B cell (primary cell): ENCODE data around the gene MTCL1. TPM values are rescaled to one million over a fixed set of nuclear protein-coding genes. Genes with fewer than 3 reads are reported as not detected.

Source experiments
- ATAC-seq: fragments of 200-7000 bp; cut with Tn5 transposase; one replicate; pipeline ENCODE4 v1.10.0; 2021; ENCODE audit warnings: low read depth, mild to moderate bottlenecking, moderate number of reproducible peaks, moderate library complexity
- CTCF ChIA-PET: fragments of 350-600 bp; sonication (Branson Sonifier 250); formaldehyde crosslinking; loops from one replicate; lab custom pipeline; 2021; ENCODE audit warnings: antibody characterized with exemption, inconsistent platforms; lab: Charles Lee
- POLR2A ChIA-PET: fragments of 350-600 bp; sonication (Branson Sonifier 250); formaldehyde crosslinking; loops from one replicate; lab custom pipeline; 2021; ENCODE audit warnings: antibody characterized with exemption; lab: Charles Lee
- DNase-seq: peaks from one replicate; pipeline ENCODE4 v3.0.0; 2013
- H2AFZ ChIP-seq: 2 replicates; pipeline ENCODE4 v1.6.1; 2012; ENCODE audit warnings: mild to moderate bottlenecking, low read depth, low read length; ENCODE audit not compliant: insufficient read depth, poor library complexity, severe bottlenecking
- H3K27ac ChIP-seq, 2 donors: 1 replicate in 1 of 2; 2 replicates in 1 of 2; pipeline ENCODE4 v1.5.1; 2012 to 2013; ENCODE audit warnings: low read length in 2 of 2, mild to moderate bottlenecking in 2 of 2, moderate library complexity in 1 of 2
- H3K27me3 ChIP-seq, 4 experiments: fragments of 200-600 bp in 1 of 4; sonication (generic) in 1 of 4; replicated peaks in 1 of 4; 1 replicate in 2 of 4; 2 replicates in 2 of 4; pipeline versions ENCODE4 v1.6.1 to v1.7.0; 2013 to 2016; ENCODE audit warnings: low read length in 3 of 4, mild to moderate bottlenecking in 2 of 4, mixed read lengths in 1 of 4, moderate library complexity in 1 of 4; ENCODE audit not compliant: insufficient read depth in 4 of 4, control insufficient read depth in 3 of 4; ENCODE audit errors: control extremely low read depth in 1 of 4
- H3K36me3 ChIP-seq, 2 experiments: replicated peaks in 1 of 2; 1 replicate in 1 of 2; 2 replicates in 1 of 2; pipeline versions ENCODE4 v1.6.1 to v1.7.1; 2013; ENCODE audit warnings: low read length in 1 of 2; ENCODE audit not compliant: insufficient read depth in 2 of 2, control insufficient read depth in 1 of 2; ENCODE audit errors: control extremely low read depth in 1 of 2, extremely low read depth in 1 of 2
- H3K4me1 ChIP-seq, 2 donors: fragments of 200-600 bp in 1 of 2; sonication (generic) in 1 of 2; 1 replicate in 1 of 2; 2 replicates in 1 of 2; pipeline versions ENCODE4 v1.5.1 to v1.6.1; 2013 to 2017; ENCODE audit warnings: low read length in 2 of 2; ENCODE audit not compliant: control insufficient read depth in 2 of 2, insufficient read depth in 2 of 2
- H3K4me2 ChIP-seq: replicated peaks from 2 replicates; pipeline ENCODE3; 2012; ENCODE audit warnings: mild to moderate bottlenecking, low read depth, low read length; ENCODE audit not compliant: poor library complexity, severe bottlenecking
- H3K4me3 ChIP-seq, 5 experiments: fragments of 200-600 bp in 1 of 5; sonication (generic) in 1 of 5; 1 replicate in 3 of 5; 2 replicates in 2 of 5; pipeline versions ENCODE4 v1.5.1 to v1.7.0; 2011 to 2016; ENCODE audit warnings: low read length in 4 of 5, mild to moderate bottlenecking in 4 of 5, low read depth in 2 of 5, control low read depth in 1 of 5, moderate library complexity in 1 of 5; ENCODE audit not compliant: insufficient read depth in 1 of 5; ENCODE audit errors: control extremely low read depth in 1 of 5, extremely low read depth in 1 of 5
- H3K79me2 ChIP-seq: fragments of 200-600 bp; sonication (generic); one replicate; pipeline ENCODE4 v1.6.0; 2016; ENCODE audit warnings: low read length; ENCODE audit not compliant: control insufficient read depth, insufficient read depth
- H3K9ac ChIP-seq: fragments of 200-600 bp; sonication (generic); 2 replicates; pipeline ENCODE4 v1.6.1; 2017; ENCODE audit warnings: mild to moderate bottlenecking, low read length, moderate library complexity
- H3K9me3 ChIP-seq, 3 donors: one replicate each; pipeline versions ENCODE4 v1.6.1 to v1.7.1; 2013; ENCODE audit warnings: low read length in 2 of 3; ENCODE audit not compliant: control insufficient read depth in 2 of 3, insufficient read depth in 1 of 3; ENCODE audit errors: control extremely low read depth in 1 of 3
- H4K20me1 ChIP-seq: 2 replicates; pipeline ENCODE4 v1.6.0; 2012; ENCODE audit warnings: mild to moderate bottlenecking, low read length; ENCODE audit not compliant: insufficient read depth, control insufficient read depth, poor library complexity, severe bottlenecking
- H3K27ac Mint-ChIP-seq: one replicate; pipeline ENCODE4 v1.8.0; 2021; ENCODE audit warnings: mixed read lengths
- H3K27me3 Mint-ChIP-seq: one replicate; pipeline ENCODE4 v1.8.0; 2021; ENCODE audit warnings: mixed read lengths
- H3K4me1 Mint-ChIP-seq: one replicate; pipeline ENCODE4 v1.8.0; 2021; ENCODE audit warnings: mixed read lengths
- H3K4me3 Mint-ChIP-seq: one replicate; pipeline ENCODE4 v1.8.0; 2021; ENCODE audit warnings: mixed read lengths
- H3K9me3 Mint-ChIP-seq: one replicate; pipeline ENCODE4 v1.8.0; 2022; ENCODE audit warnings: mixed read lengths; ENCODE audit not compliant: insufficient read depth
- EZH2 ChIP-seq: IDR thresholded peaks from 2 replicates; pipeline ENCODE4 v1.6.1; 2012; ENCODE audit warnings: borderline replicate concordance, low read depth, mild to moderate bottlenecking, moderate library complexity, low read length; ENCODE audit not compliant: insufficient read depth, poor library complexity, severe bottlenecking
- WGBS: methylation state at CpG from one replicate; pipeline ENCODE4 v1.1.5; 2013; ENCODE audit warnings: missing lambda C conversion rate; ENCODE audit not compliant: insufficient coverage; 5-methylcytosine and 5-hydroxymethylcytosine counted together
- intact Hi-C: fragments of 100-400 bp; cut with micrococcal nuclease; formaldehyde crosslinking; loops from one replicate; pipeline ENCODE4 v1.10.0; 2022
- polyA plus RNA-seq: library from polyadenylated mRNA; depleted of rRNA; stranded (reverse); fragments of >200 nt; gene quantifications from 2 replicates; pipeline ENCODE4 v1.2.3, GENCODE V29; 2012
- total RNA-seq, 2 donors: library from RNA; stranded (reverse); fragments of 120-200 nt in 1 of 2; gene quantifications; 1 replicate in 1 of 2; 2 replicates in 1 of 2; pipeline versions ENCODE4 v1.2.3 to v1.2.4, GENCODE V29; 2013 to 2022
- TF ChIP-seq, protein P1 (sequence below): fragments of 200-600 bp; IDR thresholded peaks from one replicate; pipeline ENCODE4 v1.8.0; 2022; ENCODE audit warnings: antibody characterized with exemption, mild to moderate bottlenecking

Gene MTCL1
- total and polyA plus RNA-seq, 2 donors (not counting 1 experiment from before 2014, with no cell fraction given), result 2.7 to 5.8 TPM

DNA sequence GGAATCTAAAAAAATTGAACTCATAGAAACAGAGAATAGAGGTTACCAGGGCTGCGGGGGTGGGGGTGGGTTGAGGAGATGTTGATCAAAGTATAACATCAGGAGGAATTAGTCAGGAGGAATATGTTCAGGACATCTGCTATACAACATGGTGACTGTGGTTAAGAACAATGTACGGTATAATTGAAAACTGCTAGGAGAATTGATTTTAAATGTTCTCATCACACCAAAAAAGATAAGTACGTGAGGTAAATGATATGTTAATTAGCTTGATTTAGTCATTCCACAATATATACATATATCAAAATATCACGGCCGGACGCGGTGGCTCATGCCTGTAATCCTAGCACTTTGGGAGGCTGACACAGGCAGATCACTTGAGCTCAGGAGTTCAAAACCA lies 140.2 kb downstream of the MTCL1 start:
- Histone ChIP-seq H3K4me1 (no peaks in the 10 kb centered on the region), H4K20me1 (no peaks in the 10 kb centered on the region), H3K27ac (no peak overlapping the region), H3K9ac (no peak overlapping the region), H3K36me3 (no peaks in the 10 kb centered on the region), H3K79me2 (no peaks in the 10 kb centered on the region), H3K27me3 (no peaks in the 10 kb centered on the region), H3K9me3 (peaks cover 2 to 5% (median 3%) of the 10 kb centered on the region in 3 donors), H3K4me2 (no peak overlapping the region), H2AFZ (no peak overlapping the region), H3K4me3 (no peak overlapping the region)
- WGBS, result no CpG with 5 or more reads among the region's 7 CpGs
- Mint-ChIP-seq H3K4me1 (no peaks in the 10 kb centered on the region), H3K9me3 (peaks cover 8% of the 10 kb centered on the region), H3K27ac (no peak overlapping the region), H3K4me3 (no peak overlapping the region), H3K27me3 (peaks cover 10% of the 10 kb centered on the region)
- intact Hi-C loops, result no loop called here
- no peak for DNase-seq
- ChIA-PET POLR2A (no interaction called here), CTCF (interaction anchor here (0.6 kb wide), 1 partner anchor 59 kb away, joined by 3 read pairs; no protein-coding TSS in a partner anchor)
- ATAC-seq, result no peak
- TF ChIP-seq, protein P1, sequence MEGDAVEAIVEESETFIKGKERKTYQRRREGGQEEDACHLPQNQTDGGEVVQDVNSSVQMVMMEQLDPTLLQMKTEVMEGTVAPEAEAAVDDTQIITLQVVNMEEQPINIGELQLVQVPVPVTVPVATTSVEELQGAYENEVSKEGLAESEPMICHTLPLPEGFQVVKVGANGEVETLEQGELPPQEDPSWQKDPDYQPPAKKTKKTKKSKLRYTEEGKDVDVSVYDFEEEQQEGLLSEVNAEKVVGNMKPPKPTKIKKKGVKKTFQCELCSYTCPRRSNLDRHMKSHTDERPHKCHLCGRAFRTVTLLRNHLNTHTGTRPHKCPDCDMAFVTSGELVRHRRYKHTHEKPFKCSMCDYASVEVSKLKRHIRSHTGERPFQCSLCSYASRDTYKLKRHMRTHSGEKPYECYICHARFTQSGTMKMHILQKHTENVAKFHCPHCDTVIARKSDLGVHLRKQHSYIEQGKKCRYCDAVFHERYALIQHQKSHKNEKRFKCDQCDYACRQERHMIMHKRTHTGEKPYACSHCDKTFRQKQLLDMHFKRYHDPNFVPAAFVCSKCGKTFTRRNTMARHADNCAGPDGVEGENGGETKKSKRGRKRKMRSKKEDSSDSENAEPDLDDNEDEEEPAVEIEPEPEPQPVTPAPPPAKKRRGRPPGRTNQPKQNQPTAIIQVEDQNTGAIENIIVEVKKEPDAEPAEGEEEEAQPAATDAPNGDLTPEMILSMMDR, result no peak
- TF ChIP-seq EZH2, result no peak

DNA sequence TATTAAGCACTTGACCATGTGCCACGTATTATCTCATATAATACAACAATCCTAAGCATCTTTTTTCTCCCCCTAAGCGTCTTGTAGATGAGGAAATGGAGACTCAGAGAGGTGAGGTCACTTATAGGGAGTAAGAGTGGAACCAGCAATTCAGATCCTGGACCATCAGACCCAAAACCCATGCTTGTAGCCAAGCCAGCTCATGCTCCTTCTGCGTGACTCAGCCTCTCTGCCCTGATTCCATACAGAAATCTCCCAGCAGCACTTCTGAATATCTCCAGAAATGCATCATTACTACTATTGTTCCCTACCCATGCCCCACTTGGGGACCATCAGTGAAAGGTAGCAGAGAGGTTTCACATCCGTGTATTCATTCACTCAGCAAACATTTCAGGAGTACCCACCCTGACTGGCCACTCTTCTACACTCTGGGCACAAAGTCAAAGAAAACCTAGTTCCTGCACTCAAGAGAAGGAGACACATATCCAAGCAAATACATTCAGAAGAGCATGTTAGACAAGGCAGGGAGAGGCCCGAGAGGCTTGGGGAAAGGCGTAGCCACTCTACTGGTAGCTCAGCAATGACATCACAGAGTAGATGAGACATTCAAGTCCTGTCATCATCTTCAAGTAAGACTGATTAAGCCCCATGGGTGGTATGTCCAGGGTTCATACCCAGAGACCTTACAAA lies 141.9 kb downstream of the MTCL1 start:
- no peak overlapping the region for H3K4me2 ChIP-seq
- H3K9ac ChIP-seq, result no peak overlapping the region
- Mint-ChIP-seq H3K27ac (no peak overlapping the region), H3K4me3 (no peak overlapping the region), H3K9me3 (peaks cover 7% of the 10 kb centered on the region), H3K27me3 (peaks cover 10% of the 10 kb centered on the region), H3K4me1 (no peaks in the 10 kb centered on the region)
- CTCF ChIA-PET, result no interaction called here
- no peaks in the 10 kb centered on the region for H3K4me1 ChIP-seq
- H3K79me2 ChIP-seq, result no peaks in the 10 kb centered on the region
- H3K27me3 ChIP-seq, result no peaks in the 10 kb centered on the region
- POLR2A ChIA-PET, result no interaction called here
- intact Hi-C loops, result no loop called here
- no peak for ATAC-seq
- no peak overlapping the region for H3K4me3 ChIP-seq
- H2AFZ ChIP-seq, result no peak overlapping the region
- DNase-seq, result no peak
- TF ChIP-seq, protein P1, result no peak
- no peak for TF ChIP-seq EZH2
- H3K36me3 ChIP-seq, result no peaks in the 10 kb centered on the region
- WGBS, result 96% methylated on average over 4 of the region's 6 CpGs
- H3K27ac ChIP-seq, result no peak overlapping the region
- peaks cover 2 to 5% (median 3%) of the 10 kb centered on the region in 3 donors for H3K9me3 ChIP-seq
- no peaks in the 10 kb centered on the region for H4K20me1 ChIP-seq
